ENCODE measurements around the gene IL21R.

- TF ChIP-seq, protein P1, sequence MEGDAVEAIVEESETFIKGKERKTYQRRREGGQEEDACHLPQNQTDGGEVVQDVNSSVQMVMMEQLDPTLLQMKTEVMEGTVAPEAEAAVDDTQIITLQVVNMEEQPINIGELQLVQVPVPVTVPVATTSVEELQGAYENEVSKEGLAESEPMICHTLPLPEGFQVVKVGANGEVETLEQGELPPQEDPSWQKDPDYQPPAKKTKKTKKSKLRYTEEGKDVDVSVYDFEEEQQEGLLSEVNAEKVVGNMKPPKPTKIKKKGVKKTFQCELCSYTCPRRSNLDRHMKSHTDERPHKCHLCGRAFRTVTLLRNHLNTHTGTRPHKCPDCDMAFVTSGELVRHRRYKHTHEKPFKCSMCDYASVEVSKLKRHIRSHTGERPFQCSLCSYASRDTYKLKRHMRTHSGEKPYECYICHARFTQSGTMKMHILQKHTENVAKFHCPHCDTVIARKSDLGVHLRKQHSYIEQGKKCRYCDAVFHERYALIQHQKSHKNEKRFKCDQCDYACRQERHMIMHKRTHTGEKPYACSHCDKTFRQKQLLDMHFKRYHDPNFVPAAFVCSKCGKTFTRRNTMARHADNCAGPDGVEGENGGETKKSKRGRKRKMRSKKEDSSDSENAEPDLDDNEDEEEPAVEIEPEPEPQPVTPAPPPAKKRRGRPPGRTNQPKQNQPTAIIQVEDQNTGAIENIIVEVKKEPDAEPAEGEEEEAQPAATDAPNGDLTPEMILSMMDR (IDR thresholded peaks at IDR 0.05) = no peak
- TF ChIP-seq POLR2A (IDR thresholded peaks at IDR 0.05) = no peak
Observed at GRCh38 chr16:27474041-27474440, 72.1 kb downstream of the IL21R start.
